Right lung (tissue), 5 donors: ENCODE results near the gene ZDHHC11. TPM values are rescaled to one million over a fixed set of nuclear protein-coding genes. Genes with fewer than 3 reads are reported as not detected.
"Not testable (repeated sequence)": the region's sequence is repeated elsewhere in the genome, so short reads cannot be mapped to it uniquely, and the experiment has no call there.

Experiments used
- DNase-seq, 2 donors: peaks; one replicate each; pipeline ENCODE4 v3.0.0-alpha.2; 2013
- polyA plus RNA-seq, 5 donors: library from polyadenylated mRNA; unstranded; fragments of 120-200 nt; gene quantifications; one replicate each; pipeline versions ENCODE4 v1.2.1 to v1.2.3, GENCODE V29; 2013; ENCODE audit warnings: inconsistent platforms in 1 of 5, low replicate concordance in 1 of 5; ENCODE audit not compliant: insufficient read length in 5 of 5, insufficient read depth in 1 of 5

Gene ZDHHC11
- polyA plus RNA-seq, 5 donors: 24.1 to 34.7 (median 27.2) TPM

- no peak for DNase-seq
These were observed 9.1 kb upstream of the ZDHHC11 start for GRCh38 chr5:859798-860296.

GRCh38 chr5:859391-859790, 8.6 kb upstream of the ZDHHC11 start:
- DNase-seq: peak; percentile 30 to 32

GRCh38 chr5:858726-859125, 7.9 kb upstream of the ZDHHC11 start:
- DNase-seq: no peak

GRCh38 chr5:856531-857425, 6.0 kb upstream of the ZDHHC11 start:
- no peak for DNase-seq

- DNase-seq: no peak
These were observed 5.2 kb upstream of the ZDHHC11 start for GRCh38 chr5:855771-856530.

- DNase-seq: no peak
These were observed 4.4 kb upstream of the ZDHHC11 start for GRCh38 chr5:854966-855743.

- DNase-seq: no peak
These were observed 3.4 kb upstream of the ZDHHC11 start for GRCh38 chr5:854217-854616.

GRCh38 chr5:853416-854090, 2.8 kb upstream of the ZDHHC11 start:
- not testable (repeated sequence) for DNase-seq

GRCh38 chr5:852431-853401, 1.9 kb upstream of the ZDHHC11 start:
- no peak for DNase-seq

- DNase-seq: no peak
These were observed 1.2 kb upstream of the ZDHHC11 start for GRCh38 chr5:852018-852417.

- no peak for DNase-seq
These were observed 767 bp upstream of the ZDHHC11 start for GRCh38 chr5:851553-851952.

GRCh38 chr5:851076-851475, 290 bp upstream of the ZDHHC11 start:
- DNase-seq: no peak

- peak; percentile 61 to 67 for DNase-seq
These were observed 1.0 kb downstream of the ZDHHC11 start for GRCh38 chr5:849651-850301.

GRCh38 chr5:848671-849111, 2.1 kb downstream of the ZDHHC11 start:
- no peak for DNase-seq

- not testable (repeated sequence) for DNase-seq
These were observed 3.0 kb downstream of the ZDHHC11 start for GRCh38 chr5:847736-848135.

GRCh38 chr5:847212-847611, 3.6 kb downstream of the ZDHHC11 start:
- DNase-seq: not testable (repeated sequence)

GRCh38 chr5:846602-847091, 4.1 kb downstream of the ZDHHC11 start:
- not testable (repeated sequence) for DNase-seq

GRCh38 chr5:845676-846601, 4.8 kb downstream of the ZDHHC11 start:
- DNase-seq: not testable (repeated sequence)
